Measurements from ENCODE around the gene CRYBG3.

CRYBG3 gene

GRCh38 chr3:97952280-97952679 is 130.5 kb downstream of the CRYBG3 start:
- H3K4me3 ChIP-seq (ENCODE audit: low read depth, low read length) = no peak overlapping the region
- no peak for TF ChIP-seq CTCF (IDR thresholded peaks at IDR 0.05; ENCODE audit: borderline replicate concordance, insufficient read depth, low read depth, low read length)

- TF ChIP-seq CTCF (IDR thresholded peaks at IDR 0.05; ENCODE audit: borderline replicate concordance, insufficient read depth, low read depth, low read length) = no peak
Measured at GRCh38 chr3:97952872-97953271, 131.1 kb downstream of the CRYBG3 start.

GRCh38 chr3:97954228-97954827 is 132.5 kb downstream of the CRYBG3 start:
- H3K4me3 ChIP-seq (ENCODE audit: low read depth, low read length) = no peak overlapping the region
- no peak for TF ChIP-seq CTCF (IDR thresholded peaks at IDR 0.05; ENCODE audit: borderline replicate concordance, insufficient read depth, low read depth, low read length)

More at GRCh38 chr3:97952872-97953271, 131.1 kb downstream of the CRYBG3 start:
- H3K4me3 ChIP-seq (ENCODE audit: low read depth, low read length) = no peak overlapping the region

GRCh38 chr3:97956051-97956450 is 134.2 kb downstream of the CRYBG3 start:
- TF ChIP-seq CTCF (IDR thresholded peaks at IDR 0.05; ENCODE audit: borderline replicate concordance, insufficient read depth, low read depth, low read length) = no peak
- no peak overlapping the region for H3K4me3 ChIP-seq (ENCODE audit: low read depth, low read length)

- H3K4me3 ChIP-seq (ENCODE audit: low read depth, low read length) = no peak overlapping the region
- TF ChIP-seq CTCF (IDR thresholded peaks at IDR 0.05; ENCODE audit: borderline replicate concordance, insufficient read depth, low read depth, low read length) = no peak
Measured at GRCh38 chr3:97957617-97958311, 136.0 kb downstream of the CRYBG3 start.

- TF ChIP-seq CTCF (IDR thresholded peaks at IDR 0.05; ENCODE audit: borderline replicate concordance, insufficient read depth, low read depth, low read length) = no peak
- no peak overlapping the region for H3K4me3 ChIP-seq (ENCODE audit: low read depth, low read length)
Measured at GRCh38 chr3:97958396-97958795, 136.6 kb downstream of the CRYBG3 start.

- no peak overlapping the region for H3K4me3 ChIP-seq (ENCODE audit: low read depth, low read length)
- no peak for TF ChIP-seq CTCF (IDR thresholded peaks at IDR 0.05; ENCODE audit: borderline replicate concordance, insufficient read depth, low read depth, low read length)
Measured at GRCh38 chr3:97958796-97959195, 137.0 kb downstream of the CRYBG3 start.

All from GM12875 (cell line).